HCT116 (cell line): ENCODE data around the gene MCOLN3.

Experiments
- ATF3 ChIP-seq: IDR thresholded peaks from 2 replicates; pipeline ENCODE4 v1.6.1; 2012
- CTCF ChIP-seq, 3 experiments: fragments of 200-600 bp in 1 of 3; sonication (generic) in 1 of 3; IDR thresholded peaks in 2 of 3; conservative IDR thresholded peaks in 1 of 3; 2 replicates each; pipeline ENCODE4 v1.5.1; 2012 to 2017; ENCODE audit warnings: low read depth in 2 of 3, low read length in 2 of 3, antibody characterized with exemption in 1 of 3, borderline replicate concordance in 1 of 3, control low read depth in 1 of 3, mild to moderate bottlenecking in 1 of 3, mixed read lengths in 1 of 3, mixed run types in 1 of 3, moderate library complexity in 1 of 3; ENCODE audit not compliant: insufficient read depth in 1 of 3
- POLR2A ChIP-seq: IDR thresholded peaks from 2 replicates; pipeline ENCODE4 v1.7.0; 2011; ENCODE audit warnings: borderline replicate concordance; ENCODE audit not compliant: insufficient read depth, insufficient read length; ENCODE audit errors: extremely low read depth
- POLR2AphosphoS5 ChIP-seq: IDR thresholded peaks from 2 replicates; pipeline ENCODE4 v1.6.1; 2011; ENCODE audit warnings: mild to moderate bottlenecking, low read depth, low read length, moderate library complexity

- no peak for TF ChIP-seq ATF3
- TF ChIP-seq POLR2A, result no peak
- no peak for TF ChIP-seq POLR2AphosphoS5
- TF ChIP-seq CTCF (IDR thresholded peaks at IDR 0.05 in 2 of 3, conservative IDR thresholded peaks at IDR 0.05 in 1 of 3; ENCODE audit: borderline replicate concordance in 1 of 3, insufficient read depth in 1 of 3, low read depth in 2 of 3, low read length in 2 of 3), result no peak
Observed at GRCh38 chr1:84968865-84969264, 79.4 kb downstream of the MCOLN3 start.
